Fibroblast of the conjunctiva (primary cell): ENCODE measurements around the gene IGLL5.

Experiments used
- DNase-seq: peaks from one replicate; pipeline ENCODE4 v3.0.0-alpha.2; 2010; ENCODE audit warnings: low read depth

The IGLL5 gene

GRCh38 chr22:22863001-22863400, 24.6 kb upstream of the IGLL5 start:
- no peak for DNase-seq

GRCh38 chr22:22865311-22866072, 22.1 kb upstream of the IGLL5 start:
- no peak for DNase-seq

GRCh38 chr22:22866381-22867111, 21.1 kb upstream of the IGLL5 start:
- no peak for DNase-seq

- DNase-seq: no peak
Observed at GRCh38 chr22:22867996-22868715, 19.5 kb upstream of the IGLL5 start.

GRCh38 chr22:22870577-22871404, 16.8 kb upstream of the IGLL5 start:
- DNase-seq: no peak

- DNase-seq: no peak
Observed at GRCh38 chr22:22871536-22872278, 15.9 kb upstream of the IGLL5 start.

- no peak for DNase-seq
Observed at GRCh38 chr22:22872722-22873708, 14.6 kb upstream of the IGLL5 start.

GRCh38 chr22:22877523-22878210, 9.9 kb upstream of the IGLL5 start:
- DNase-seq: peak; percentile 23

GRCh38 chr22:22878211-22878570, 9.4 kb upstream of the IGLL5 start:
- no peak for DNase-seq

GRCh38 chr22:22878801-22879674, 8.6 kb upstream of the IGLL5 start:
- DNase-seq: no peak

- DNase-seq: no peak
Observed at GRCh38 chr22:22879675-22880155, 7.9 kb upstream of the IGLL5 start.

GRCh38 chr22:22880645-22881044, 7.0 kb upstream of the IGLL5 start:
- no peak for DNase-seq

- DNase-seq: no peak
Observed at GRCh38 chr22:22881116-22882000, 6.3 kb upstream of the IGLL5 start.

- no peak for DNase-seq
Observed at GRCh38 chr22:22882033-22882717, 5.4 kb upstream of the IGLL5 start.

- DNase-seq: no peak
Observed at GRCh38 chr22:22883090-22883727, 4.4 kb upstream of the IGLL5 start.
